DOHH2 (cell line): Measurements from ENCODE around the gene SH3PXD2A.
A peak's percentile ranks its signal among the peaks of the same experiment; 100 is the strongest.

Experiments
- H3F3A ChIP-seq: fragments of 200-600 bp; sonication (generic), shearing (Covaris generic); 2 replicates; pipeline ENCODE4 v1.6.0; 2016; ENCODE audit warnings: antibody characterized with exemption, mild to moderate bottlenecking; ENCODE audit not compliant: control insufficient read depth, insufficient read depth
- H3K27ac ChIP-seq: fragments of 200-600 bp; sonication (generic); 2 replicates; pipeline ENCODE4 v1.5.1; 2014; ENCODE audit warnings: low read depth, mild to moderate bottlenecking, low read length, moderate library complexity
- H3K27me3 ChIP-seq: fragments of 200-600 bp; sonication (generic); 2 replicates; pipeline ENCODE4 v1.6.1; 2014; ENCODE audit warnings: mild to moderate bottlenecking, low read length, mixed read lengths; ENCODE audit not compliant: control insufficient read depth
- H3K36me3 ChIP-seq: fragments of 200-600 bp; sonication (generic); 2 replicates; pipeline ENCODE4 v1.6.1; 2014; ENCODE audit warnings: mild to moderate bottlenecking, low read length, moderate library complexity, mixed read lengths; ENCODE audit not compliant: control insufficient read depth
- H3K4me1 ChIP-seq: fragments of 200-600 bp; sonication (generic); 2 replicates; pipeline ENCODE4 v1.6.1; 2014; ENCODE audit warnings: mild to moderate bottlenecking, low read length, mixed read lengths; ENCODE audit not compliant: control insufficient read depth
- H3K4me2 ChIP-seq: fragments of 200-600 bp; sonication (generic); 2 replicates; pipeline ENCODE4 v1.6.0; 2014; ENCODE audit warnings: mild to moderate bottlenecking, low read length, moderate library complexity
- H3K4me3 ChIP-seq: fragments of 200-600 bp; sonication (generic); 2 replicates; pipeline ENCODE4 v1.5.1; 2014; ENCODE audit warnings: mild to moderate bottlenecking, low read length, mixed read lengths
- H3K79me2 ChIP-seq: fragments of 200-600 bp; sonication (generic); 2 replicates; pipeline ENCODE4 v1.6.1; 2014; ENCODE audit warnings: mild to moderate bottlenecking, low read length, mixed read lengths; ENCODE audit not compliant: control insufficient read depth
- H3K9me2 ChIP-seq: fragments of 200-600 bp; sonication (generic); replicated peaks from 2 replicates; pipeline ENCODE4 v1.6.1; 2014; ENCODE audit warnings: mild to moderate bottlenecking, low read length, mixed read lengths; ENCODE audit not compliant: control insufficient read depth
- H3K9me3 ChIP-seq: fragments of 200-600 bp; sonication (generic); 2 replicates; pipeline ENCODE4 v1.6.1; 2014; ENCODE audit warnings: antibody characterized with exemption, low read length, mixed read lengths; ENCODE audit not compliant: control insufficient read depth, insufficient read depth
- H4K20me1 ChIP-seq: fragments of 200-600 bp; sonication (generic); 2 replicates; pipeline ENCODE4 v1.6.0; 2014; ENCODE audit warnings: low read depth, mild to moderate bottlenecking, antibody characterized with exemption, low read length, moderate library complexity; ENCODE audit not compliant: control insufficient read depth, insufficient read depth
- EZH2phosphoT487 ChIP-seq: fragments of 200-600 bp; sonication (generic); IDR thresholded peaks from 2 replicates; pipeline ENCODE4 v1.6.1; 2017; ENCODE audit warnings: borderline replicate concordance, mild to moderate bottlenecking, antibody characterized with exemption, low read length, moderate library complexity, mixed read lengths
- TF ChIP-seq, protein P1 (sequence below): fragments of 200-600 bp; sonication (generic); IDR thresholded peaks from one replicate; pipeline ENCODE4 v1.5.1; 2014; ENCODE audit warnings: antibody characterized with exemption, mild to moderate bottlenecking, low read depth, low read length; ENCODE audit not compliant: poor library complexity, severe bottlenecking

SH3PXD2A gene

DNA sequence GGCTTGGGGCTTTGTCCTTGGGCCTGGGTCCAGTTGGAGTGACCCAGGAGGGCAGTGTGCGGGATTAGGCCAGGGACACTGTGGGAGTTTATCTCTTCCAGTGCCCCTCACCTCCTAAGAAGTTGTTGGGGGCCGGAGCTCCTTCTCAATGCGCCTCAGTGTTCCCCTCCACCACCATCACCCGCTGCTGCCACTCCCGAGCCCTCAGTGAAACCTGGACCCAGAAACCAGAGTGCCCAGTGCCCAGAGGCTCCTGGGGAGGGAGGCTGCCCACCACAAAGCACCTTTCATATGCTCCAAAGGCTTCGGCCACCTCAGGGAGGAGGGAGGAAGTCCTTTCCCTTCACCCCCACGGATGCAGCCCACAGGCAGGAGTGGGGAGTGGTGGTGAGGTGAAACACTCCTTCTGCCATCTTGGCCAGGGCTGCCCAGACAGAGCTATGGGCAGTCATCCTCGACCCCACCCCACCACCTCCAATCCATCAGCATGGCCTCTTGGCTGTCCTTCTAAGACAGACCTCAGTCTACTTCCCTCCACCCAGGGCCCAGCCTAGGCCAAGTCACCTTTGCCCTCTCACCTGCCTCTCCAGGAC lies 99.0 kb downstream of the SH3PXD2A start:
- no peak overlapping the region for H3K4me2 ChIP-seq
- peaks cover 8% of the 10 kb centered on the region for H3K9me3 ChIP-seq
- H3K9me2 ChIP-seq: no peaks in the 10 kb centered on the region
- no peaks in the 10 kb centered on the region for H3K36me3 ChIP-seq
- no peaks in the 10 kb centered on the region for H3F3A ChIP-seq
- peaks cover 23% of the 10 kb centered on the region for H3K27me3 ChIP-seq
- H3K79me2 ChIP-seq: no peaks in the 10 kb centered on the region
- no peak overlapping the region for H3K4me3 ChIP-seq
- peaks cover 9% of the 10 kb centered on the region for H3K4me1 ChIP-seq
- no peaks in the 10 kb centered on the region for H4K20me1 ChIP-seq
- TF ChIP-seq EZH2phosphoT487: no peak
- TF ChIP-seq, protein P1, sequence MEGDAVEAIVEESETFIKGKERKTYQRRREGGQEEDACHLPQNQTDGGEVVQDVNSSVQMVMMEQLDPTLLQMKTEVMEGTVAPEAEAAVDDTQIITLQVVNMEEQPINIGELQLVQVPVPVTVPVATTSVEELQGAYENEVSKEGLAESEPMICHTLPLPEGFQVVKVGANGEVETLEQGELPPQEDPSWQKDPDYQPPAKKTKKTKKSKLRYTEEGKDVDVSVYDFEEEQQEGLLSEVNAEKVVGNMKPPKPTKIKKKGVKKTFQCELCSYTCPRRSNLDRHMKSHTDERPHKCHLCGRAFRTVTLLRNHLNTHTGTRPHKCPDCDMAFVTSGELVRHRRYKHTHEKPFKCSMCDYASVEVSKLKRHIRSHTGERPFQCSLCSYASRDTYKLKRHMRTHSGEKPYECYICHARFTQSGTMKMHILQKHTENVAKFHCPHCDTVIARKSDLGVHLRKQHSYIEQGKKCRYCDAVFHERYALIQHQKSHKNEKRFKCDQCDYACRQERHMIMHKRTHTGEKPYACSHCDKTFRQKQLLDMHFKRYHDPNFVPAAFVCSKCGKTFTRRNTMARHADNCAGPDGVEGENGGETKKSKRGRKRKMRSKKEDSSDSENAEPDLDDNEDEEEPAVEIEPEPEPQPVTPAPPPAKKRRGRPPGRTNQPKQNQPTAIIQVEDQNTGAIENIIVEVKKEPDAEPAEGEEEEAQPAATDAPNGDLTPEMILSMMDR: no peak
- H3K27ac ChIP-seq: no peak overlapping the region

DNA sequence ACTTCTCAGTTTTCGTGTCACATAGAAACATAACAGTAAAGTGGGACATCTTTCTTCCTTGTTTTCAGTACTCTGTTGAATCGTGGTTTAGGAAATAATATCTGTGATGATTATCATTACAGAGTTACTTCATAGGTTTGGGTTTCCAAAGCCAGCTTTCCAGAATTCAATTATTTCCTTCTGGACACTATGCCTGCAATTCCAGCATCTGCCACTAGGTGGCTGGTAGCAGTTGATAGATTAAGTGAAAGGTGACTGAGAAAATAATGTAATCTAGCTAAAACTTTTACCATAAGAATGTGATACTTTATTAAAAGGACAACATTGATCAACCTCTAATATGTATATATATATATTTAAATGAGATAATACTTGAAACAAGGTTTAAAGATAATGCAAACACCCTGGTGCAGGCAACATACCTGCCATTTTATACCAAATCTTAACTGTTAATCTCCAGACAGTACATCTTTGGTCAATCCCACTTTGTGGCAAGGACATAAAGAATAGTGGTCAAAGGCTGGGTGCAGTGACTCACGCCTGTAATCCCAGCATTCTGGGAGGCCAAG lies 102.6 kb downstream of the SH3PXD2A start:
- H3K27me3 ChIP-seq: peaks cover 24% of the 10 kb centered on the region
- no peaks in the 10 kb centered on the region for H3K36me3 ChIP-seq
- no peaks in the 10 kb centered on the region for H3F3A ChIP-seq
- TF ChIP-seq EZH2phosphoT487: no peak
- TF ChIP-seq, protein P1: peak; percentile 89
- H4K20me1 ChIP-seq: no peaks in the 10 kb centered on the region
- H3K4me2 ChIP-seq: no peak overlapping the region
- H3K79me2 ChIP-seq: no peaks in the 10 kb centered on the region
- no peaks in the 10 kb centered on the region for H3K4me1 ChIP-seq
- H3K9me2 ChIP-seq: no peaks in the 10 kb centered on the region
- H3K9me3 ChIP-seq: peaks cover 8% of the 10 kb centered on the region
- no peak overlapping the region for H3K27ac ChIP-seq
- H3K4me3 ChIP-seq: no peak overlapping the region

DNA sequence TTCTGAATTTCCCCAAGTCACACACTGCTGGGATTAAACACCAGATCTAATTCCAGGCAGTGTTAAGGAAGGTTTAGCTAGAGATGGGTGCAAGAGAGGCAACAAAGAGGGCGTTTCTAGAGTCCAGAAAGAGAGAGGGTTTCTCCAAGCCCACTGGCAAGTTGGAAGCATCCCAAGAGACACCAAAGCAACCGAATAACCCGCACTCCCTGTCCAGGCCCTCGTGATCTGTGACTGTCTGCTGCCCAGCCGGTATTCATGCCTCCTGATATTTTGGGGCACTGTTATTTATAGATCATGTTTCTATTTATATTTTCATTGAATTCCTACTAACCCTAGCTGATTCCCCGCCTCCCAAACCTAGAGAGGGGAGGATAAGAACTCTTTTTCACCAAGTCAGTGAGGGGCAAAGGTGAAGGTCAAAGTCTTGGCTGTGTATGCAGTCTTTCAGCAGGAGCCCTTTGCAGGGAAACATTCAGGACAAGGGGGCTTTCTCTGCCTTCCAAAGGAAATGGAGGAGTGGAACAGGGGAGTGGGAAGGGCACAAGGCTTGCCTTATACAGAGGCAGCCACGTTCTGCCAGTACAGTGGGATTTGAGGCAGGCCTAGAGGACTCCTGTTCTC lies 103.6 kb downstream of the SH3PXD2A start:
- no peak for TF ChIP-seq EZH2phosphoT487
- TF ChIP-seq, protein P1: no peak
- H3K27ac ChIP-seq: no peak overlapping the region

More for the DNA sequence above, 103.6 kb downstream of the SH3PXD2A start:
- H3K4me2 ChIP-seq: no peak overlapping the region
- no peaks in the 10 kb centered on the region for H3K79me2 ChIP-seq
- no peaks in the 10 kb centered on the region for H4K20me1 ChIP-seq
- no peaks in the 10 kb centered on the region for H3F3A ChIP-seq
- no peak overlapping the region for H3K4me3 ChIP-seq
- no peaks in the 10 kb centered on the region for H3K4me1 ChIP-seq
- peaks cover 8% of the 10 kb centered on the region for H3K9me3 ChIP-seq
- peaks cover 22% of the 10 kb centered on the region for H3K27me3 ChIP-seq
- no peaks in the 10 kb centered on the region for H3K9me2 ChIP-seq
- no peaks in the 10 kb centered on the region for H3K36me3 ChIP-seq
